Measurements from ENCODE around the gene FCGR2B. TPM values are rescaled to one million over a fixed set of nuclear protein-coding genes. Genes with fewer than 3 reads are reported as not detected.
A peak's percentile ranks its signal among the peaks of the same experiment; 100 is the strongest.
"Not testable (repeated sequence)": the region's sequence is repeated elsewhere in the genome, so short reads cannot be mapped to it uniquely, and the experiment has no call there.

The FCGR2B gene
- total and polyA plus RNA-seq, 2 experiments from 2014 or later, result not detected

DNA sequence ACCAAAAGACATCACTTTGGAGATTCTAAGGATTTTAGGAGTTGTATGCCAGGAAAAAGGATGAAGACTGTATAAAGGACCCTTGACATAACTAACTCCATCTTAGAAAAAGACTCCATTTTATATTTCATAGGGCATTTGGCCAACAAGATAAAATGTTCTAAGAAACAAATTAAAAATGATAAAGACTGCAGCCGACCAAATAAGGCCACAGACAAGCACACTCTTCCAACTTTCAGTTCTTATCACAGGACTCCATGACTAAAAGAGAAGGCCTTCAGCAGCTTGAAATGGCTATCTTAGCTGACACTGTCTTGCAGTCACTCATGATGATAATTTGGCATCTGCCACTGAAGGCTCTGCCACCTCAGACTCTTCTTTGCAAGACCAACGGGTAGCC lies 23.7 kb upstream of the FCGR2B start:
- WGBS (ENCODE audit: low lambda C conversion rate, missing lambda C conversion rate), result 73% methylated on average over 2 of the region's 2 CpGs

GRCh38 chr1:161642697-161643096 lies 20.2 kb upstream of the FCGR2B start:
- not testable (repeated sequence) for H2AFZ ChIP-seq; H3K4me2 ChIP-seq; H4K20me1 ChIP-seq (ENCODE audit: insufficient read depth, poor library complexity, severe bottlenecking); H3K9me3 ChIP-seq (ENCODE audit: low read depth); H3K4me1 ChIP-seq (ENCODE audit: insufficient read depth); H3K9me2 ChIP-seq (replicated peaks; ENCODE audit: insufficient read depth); H3K27me3 ChIP-seq; H3K79me2 ChIP-seq; H3K36me3 ChIP-seq (replicated peaks; ENCODE audit: insufficient read depth, low read depth); H3K4me3 ChIP-seq; H3K27ac ChIP-seq; DNase-seq (ENCODE audit: low spot score)
- WGBS (ENCODE audit: low lambda C conversion rate, missing lambda C conversion rate), result 95% methylated on average over 1 of the region's 1 CpG
- TF ChIP-seq, protein P1, sequence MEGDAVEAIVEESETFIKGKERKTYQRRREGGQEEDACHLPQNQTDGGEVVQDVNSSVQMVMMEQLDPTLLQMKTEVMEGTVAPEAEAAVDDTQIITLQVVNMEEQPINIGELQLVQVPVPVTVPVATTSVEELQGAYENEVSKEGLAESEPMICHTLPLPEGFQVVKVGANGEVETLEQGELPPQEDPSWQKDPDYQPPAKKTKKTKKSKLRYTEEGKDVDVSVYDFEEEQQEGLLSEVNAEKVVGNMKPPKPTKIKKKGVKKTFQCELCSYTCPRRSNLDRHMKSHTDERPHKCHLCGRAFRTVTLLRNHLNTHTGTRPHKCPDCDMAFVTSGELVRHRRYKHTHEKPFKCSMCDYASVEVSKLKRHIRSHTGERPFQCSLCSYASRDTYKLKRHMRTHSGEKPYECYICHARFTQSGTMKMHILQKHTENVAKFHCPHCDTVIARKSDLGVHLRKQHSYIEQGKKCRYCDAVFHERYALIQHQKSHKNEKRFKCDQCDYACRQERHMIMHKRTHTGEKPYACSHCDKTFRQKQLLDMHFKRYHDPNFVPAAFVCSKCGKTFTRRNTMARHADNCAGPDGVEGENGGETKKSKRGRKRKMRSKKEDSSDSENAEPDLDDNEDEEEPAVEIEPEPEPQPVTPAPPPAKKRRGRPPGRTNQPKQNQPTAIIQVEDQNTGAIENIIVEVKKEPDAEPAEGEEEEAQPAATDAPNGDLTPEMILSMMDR (IDR thresholded peaks at IDR 0.05; ENCODE audit: poor library complexity), result peak; percentile 15

More for the DNA sequence above, 23.7 kb upstream of the FCGR2B start:
- not testable (repeated sequence) for H3K27ac ChIP-seq; H3K79me2 ChIP-seq; H3K4me1 ChIP-seq (ENCODE audit: insufficient read depth); H3K9me2 ChIP-seq (replicated peaks; ENCODE audit: insufficient read depth); H3K27me3 ChIP-seq; H3K36me3 ChIP-seq (replicated peaks; ENCODE audit: insufficient read depth, low read depth); H3K4me3 ChIP-seq; H3K9me3 ChIP-seq (ENCODE audit: low read depth); H4K20me1 ChIP-seq (ENCODE audit: insufficient read depth, poor library complexity, severe bottlenecking); H3K4me2 ChIP-seq; H2AFZ ChIP-seq; DNase-seq (ENCODE audit: low spot score)

DNA sequence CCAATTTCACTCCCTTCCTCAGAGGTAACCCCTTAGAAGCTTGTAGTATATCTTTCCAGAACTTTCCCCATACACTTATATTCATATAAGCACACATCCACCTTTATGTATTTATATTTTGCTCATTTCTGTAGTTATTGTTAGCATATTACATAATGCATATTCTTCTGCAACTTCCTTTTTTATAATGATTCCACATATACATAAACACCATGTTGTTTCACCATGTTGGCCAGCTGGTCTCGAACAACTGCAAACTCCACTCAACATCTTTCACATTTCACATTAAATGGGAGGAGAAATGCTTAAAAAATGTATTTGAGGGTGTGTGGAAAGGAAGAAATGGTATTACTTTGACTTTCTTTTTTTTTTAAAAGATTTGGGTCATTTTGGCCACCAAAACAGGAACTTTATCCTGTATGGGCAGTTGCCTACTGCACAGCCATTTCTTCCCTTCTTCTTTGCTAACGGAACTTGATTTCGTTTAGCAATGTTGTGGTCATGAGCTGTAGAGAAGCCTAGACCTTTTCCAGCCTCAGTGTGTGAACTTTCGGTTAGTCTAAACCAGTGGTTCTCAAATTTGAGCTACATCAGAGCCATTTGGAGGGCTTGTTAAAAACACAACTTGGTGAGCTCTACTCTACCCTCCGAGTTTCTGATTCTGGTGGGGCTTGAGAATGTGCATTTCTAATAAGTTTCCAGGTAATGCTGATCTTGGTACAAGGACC lies 19.3 kb upstream of the FCGR2B start:
- H3K36me3 ChIP-seq (replicated peaks; ENCODE audit: insufficient read depth, low read depth); DNase-seq (ENCODE audit: low spot score); H2AFZ ChIP-seq; H3K79me2 ChIP-seq; H4K20me1 ChIP-seq (ENCODE audit: insufficient read depth, poor library complexity, severe bottlenecking); H3K9me2 ChIP-seq (replicated peaks; ENCODE audit: insufficient read depth); H3K27me3 ChIP-seq; H3K4me3 ChIP-seq; H3K4me2 ChIP-seq; H3K9me3 ChIP-seq (ENCODE audit: low read depth); H3K4me1 ChIP-seq (ENCODE audit: insufficient read depth); H3K27ac ChIP-seq: not testable (repeated sequence)
- WGBS (ENCODE audit: low lambda C conversion rate, missing lambda C conversion rate), result 90% methylated on average over 5 of the region's 5 CpGs

- not testable (repeated sequence) for H3K4me3 ChIP-seq; H3K79me2 ChIP-seq; DNase-seq (ENCODE audit: low spot score); H3K36me3 ChIP-seq (replicated peaks; ENCODE audit: insufficient read depth, low read depth); H3K9me3 ChIP-seq (ENCODE audit: low read depth); H3K9me2 ChIP-seq (replicated peaks; ENCODE audit: insufficient read depth); H3K27ac ChIP-seq; H3K27me3 ChIP-seq; H4K20me1 ChIP-seq (ENCODE audit: insufficient read depth, poor library complexity, severe bottlenecking); H2AFZ ChIP-seq; H3K4me1 ChIP-seq (ENCODE audit: insufficient read depth); H3K4me2 ChIP-seq
- 57% methylated on average over 1 of the region's 1 CpG for WGBS (ENCODE audit: low lambda C conversion rate, missing lambda C conversion rate)
Measured at GRCh38 chr1:161644855-161645254, 18.1 kb upstream of the FCGR2B start.

DNA sequence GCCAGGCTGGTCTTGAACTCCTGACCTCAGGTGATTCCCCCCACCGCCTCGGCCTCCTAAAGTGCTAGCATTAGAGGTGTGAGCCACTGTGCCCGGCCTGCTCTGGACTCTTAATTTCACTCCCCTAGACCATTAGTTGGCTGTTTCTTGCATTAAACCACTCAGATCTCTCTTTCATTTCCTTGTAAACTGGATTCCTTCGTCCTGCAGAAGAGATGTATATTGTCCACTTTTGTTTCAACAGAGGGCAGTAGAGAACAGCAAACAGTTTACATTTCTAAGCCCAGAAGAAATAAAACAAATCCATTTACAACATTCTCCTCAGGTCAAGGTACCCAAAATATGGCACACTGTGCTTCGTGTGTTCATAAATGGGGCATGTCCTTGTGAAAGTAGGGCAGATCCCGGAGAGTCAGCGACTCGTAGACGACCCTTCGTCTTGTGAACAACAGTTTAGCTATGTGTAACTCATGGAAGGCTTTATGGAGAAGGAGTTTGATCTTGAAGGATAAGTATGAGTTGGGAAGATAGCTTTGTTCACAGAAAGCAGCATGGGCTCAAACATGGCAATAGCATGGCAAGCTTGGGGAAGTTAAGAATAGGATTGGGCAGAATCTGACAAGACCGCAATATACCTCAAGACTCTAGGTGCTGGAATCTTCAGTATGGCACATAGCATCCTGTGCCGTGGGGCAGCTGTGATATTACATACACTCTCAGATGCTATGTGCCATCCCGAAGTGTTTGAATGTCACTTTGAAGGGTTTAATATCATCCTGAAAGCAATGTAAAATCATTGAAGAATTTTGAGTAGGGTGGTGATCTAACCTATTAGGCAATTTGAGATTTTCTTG lies 15.2 kb upstream of the FCGR2B start:
- H4K20me1 ChIP-seq (ENCODE audit: insufficient read depth, poor library complexity, severe bottlenecking); H3K36me3 ChIP-seq (replicated peaks; ENCODE audit: insufficient read depth, low read depth); H3K9me3 ChIP-seq (ENCODE audit: low read depth); H3K27me3 ChIP-seq; H3K4me1 ChIP-seq (ENCODE audit: insufficient read depth); H3K27ac ChIP-seq; H3K4me3 ChIP-seq; H2AFZ ChIP-seq; H3K79me2 ChIP-seq; H3K9me2 ChIP-seq (replicated peaks; ENCODE audit: insufficient read depth); H3K4me2 ChIP-seq: not testable (repeated sequence)
- TF ChIP-seq, protein P1 (IDR thresholded peaks at IDR 0.05; ENCODE audit: poor library complexity), result peak; percentile 75
- 67% methylated on average over 11 of the region's 13 CpGs for WGBS (ENCODE audit: low lambda C conversion rate, missing lambda C conversion rate)
- DNase-seq (ENCODE audit: low spot score), result peak; percentile 30

DNA sequence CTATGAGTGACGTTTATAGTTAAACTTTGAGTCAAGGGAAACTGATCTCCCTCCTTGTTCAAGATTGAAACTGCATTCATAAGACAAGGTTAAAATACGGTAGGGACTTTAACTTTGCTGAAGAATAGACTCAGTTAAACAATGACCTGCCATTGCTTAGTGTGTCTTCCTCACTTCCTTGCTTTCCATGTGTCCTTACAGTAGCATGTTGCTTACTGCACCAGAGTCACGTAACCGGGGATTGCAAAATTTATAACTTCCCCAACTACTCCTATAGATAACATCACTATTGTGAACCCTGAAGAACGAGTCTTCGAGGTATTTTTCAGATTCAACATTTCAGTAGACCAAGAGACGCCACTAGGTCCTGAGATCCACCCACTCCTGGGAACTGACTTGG lies 9.4 kb upstream of the FCGR2B start:
- not testable (repeated sequence) for H3K79me2 ChIP-seq; H2AFZ ChIP-seq; H3K4me2 ChIP-seq; H3K9me2 ChIP-seq (replicated peaks; ENCODE audit: insufficient read depth); H3K36me3 ChIP-seq (replicated peaks; ENCODE audit: insufficient read depth, low read depth); H3K4me1 ChIP-seq (ENCODE audit: insufficient read depth); H4K20me1 ChIP-seq (ENCODE audit: insufficient read depth, poor library complexity, severe bottlenecking); H3K4me3 ChIP-seq; H3K27me3 ChIP-seq; H3K27ac ChIP-seq; H3K9me3 ChIP-seq (ENCODE audit: low read depth); DNase-seq (ENCODE audit: low spot score)
- WGBS (ENCODE audit: low lambda C conversion rate, missing lambda C conversion rate), result 83% methylated on average over 2 of the region's 7 CpGs

- H3K4me2 ChIP-seq; H4K20me1 ChIP-seq (ENCODE audit: insufficient read depth, poor library complexity, severe bottlenecking); H3K27me3 ChIP-seq; H3K9me2 ChIP-seq (replicated peaks; ENCODE audit: insufficient read depth); DNase-seq (ENCODE audit: low spot score); H3K27ac ChIP-seq; H3K4me1 ChIP-seq (ENCODE audit: insufficient read depth); H3K36me3 ChIP-seq (replicated peaks; ENCODE audit: insufficient read depth, low read depth); H3K9me3 ChIP-seq (ENCODE audit: low read depth); H3K79me2 ChIP-seq; H2AFZ ChIP-seq; H3K4me3 ChIP-seq: not testable (repeated sequence)
- WGBS (ENCODE audit: low lambda C conversion rate, missing lambda C conversion rate), result 79% methylated on average over 6 of the region's 6 CpGs
Measured at GRCh38 chr1:161653971-161654370, 9.0 kb upstream of the FCGR2B start.

Measured in hepatocyte (in vitro differentiated cells).